DND-41 (cell line): ENCODE results near the gene TSPAN5.

Experiments
- CTCF ChIP-seq: IDR thresholded peaks from 2 replicates; pipeline ENCODE4 v1.5.1; 2012; ENCODE audit warnings: borderline replicate concordance, low read length, moderate library complexity, mild to moderate bottlenecking; ENCODE audit not compliant: poor library complexity, severe bottlenecking; ENCODE audit errors: extremely low read depth
- EZH2 ChIP-seq: IDR thresholded peaks from 3 replicates; pipeline ENCODE4 v1.6.1; 2012; ENCODE audit warnings: borderline replicate concordance, low read depth, mild to moderate bottlenecking, moderate library complexity, low read length, inconsistent platforms; ENCODE audit not compliant: severe bottlenecking

GRCh38 chr4:98452091-98452490, 206.3 kb downstream of the TSPAN5 start:
- TF ChIP-seq CTCF = no peak
- no peak for TF ChIP-seq EZH2
